Pulmonary artery endothelial cell (primary cell): ENCODE measurements around the gene ZBTB38. TPM values are rescaled to one million over a fixed set of nuclear protein-coding genes. Genes with fewer than 3 reads are reported as not detected.

Experiments
- DNase-seq: peaks from one replicate; pipeline ENCODE4 v3.0.0-alpha.2; 2011; ENCODE audit warnings: low read depth, low spot score
- total RNA-seq: library from RNA; depleted of rRNA; stranded (reverse); fragments of >200 nt; gene quantifications from 2 replicates; pipeline ENCODE4 v1.2.3, GENCODE V29; 2014

ZBTB38 gene
- total RNA-seq, 1 donor from 2014 or later: 80.3 TPM

- no peak for DNase-seq
Measured at GRCh38 chr3:141401573-141402475, 33.5 kb downstream of the ZBTB38 start.

- no peak for DNase-seq
Measured at GRCh38 chr3:141402476-141403171, 34.3 kb downstream of the ZBTB38 start.

- DNase-seq: no peak
Measured at GRCh38 chr3:141403576-141403975, 35.3 kb downstream of the ZBTB38 start.

GRCh38 chr3:141405025-141405424, 36.7 kb downstream of the ZBTB38 start:
- peak; percentile 67 for DNase-seq

GRCh38 chr3:141405591-141405990, 37.3 kb downstream of the ZBTB38 start:
- no peak for DNase-seq

- DNase-seq: no peak
Measured at GRCh38 chr3:141406265-141406664, 38.0 kb downstream of the ZBTB38 start.

- no peak for DNase-seq
Measured at GRCh38 chr3:141407047-141407446, 38.7 kb downstream of the ZBTB38 start.

- DNase-seq: no peak
Measured at GRCh38 chr3:141407825-141408224, 39.5 kb downstream of the ZBTB38 start.

- no peak for DNase-seq
Measured at GRCh38 chr3:141408596-141408995, 40.3 kb downstream of the ZBTB38 start.

GRCh38 chr3:141409940-141410241, 41.6 kb downstream of the ZBTB38 start:
- no peak for DNase-seq

- no peak for DNase-seq
Measured at GRCh38 chr3:141410408-141410807, 42.1 kb downstream of the ZBTB38 start.

- DNase-seq: no peak
Measured at GRCh38 chr3:141410846-141411245, 42.5 kb downstream of the ZBTB38 start.

- no peak for DNase-seq
Measured at GRCh38 chr3:141411251-141411771, 43.0 kb downstream of the ZBTB38 start.

- DNase-seq: no peak
Measured at GRCh38 chr3:141412087-141412935, 44.0 kb downstream of the ZBTB38 start.

- peak; percentile 68 for DNase-seq
Measured at GRCh38 chr3:141412936-141413354, 44.6 kb downstream of the ZBTB38 start.

GRCh38 chr3:141413391-141413790, 45.1 kb downstream of the ZBTB38 start:
- DNase-seq: no peak

- no peak for DNase-seq
Measured at GRCh38 chr3:141413801-141414689, 45.7 kb downstream of the ZBTB38 start.

GRCh38 chr3:141414800-141415462, 46.6 kb downstream of the ZBTB38 start:
- no peak for DNase-seq

- DNase-seq: no peak
Measured at GRCh38 chr3:141415953-141416352, 47.6 kb downstream of the ZBTB38 start.
